ENCODE data around the gene ALLC.
A peak's percentile ranks its signal among the peaks of the same experiment; 100 is the strongest.
"Not testable (repeated sequence)": the region's sequence is repeated elsewhere in the genome, so short reads cannot be mapped to it uniquely, and the experiment has no call there.

ALLC gene

GRCh38 chr2:3657881-3658280 is at the start of gene ALLC:
ALLC (plus strand) TSS chr2:3658200; CDS start chr2:3671158, 12,958 bp downstream.
- DNase-seq (ENCODE audit: low read depth): no peak

- DNase-seq (ENCODE audit: low read depth): no peak
These were observed 49.4 kb upstream of the ALLC start for GRCh38 chr2:3608373-3609278.

DNA sequence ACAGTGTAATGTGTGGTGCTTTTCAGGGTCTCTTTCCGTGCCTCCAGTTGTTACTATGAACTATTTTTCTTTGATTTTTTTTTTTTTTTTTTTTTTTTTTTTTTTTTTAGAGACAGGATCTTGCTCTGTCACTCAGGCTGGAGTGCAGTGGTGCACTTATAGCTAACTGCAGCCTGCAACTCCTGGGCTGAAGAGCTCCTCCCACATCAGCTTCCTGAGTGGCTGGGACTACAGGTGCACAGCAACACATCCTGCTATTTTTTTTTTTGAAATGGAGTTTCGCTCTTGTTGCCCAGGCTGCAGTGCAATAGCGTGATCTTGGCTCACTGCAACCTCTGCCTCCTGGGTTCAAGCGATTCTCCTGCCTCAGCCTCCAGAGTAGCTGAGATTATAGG is 48.7 kb upstream of the ALLC start:
- not testable (repeated sequence) for DNase-seq (ENCODE audit: low read depth)

- DNase-seq (ENCODE audit: low read depth): no peak
These were observed 47.6 kb upstream of the ALLC start for GRCh38 chr2:3610415-3610814.

DNA sequence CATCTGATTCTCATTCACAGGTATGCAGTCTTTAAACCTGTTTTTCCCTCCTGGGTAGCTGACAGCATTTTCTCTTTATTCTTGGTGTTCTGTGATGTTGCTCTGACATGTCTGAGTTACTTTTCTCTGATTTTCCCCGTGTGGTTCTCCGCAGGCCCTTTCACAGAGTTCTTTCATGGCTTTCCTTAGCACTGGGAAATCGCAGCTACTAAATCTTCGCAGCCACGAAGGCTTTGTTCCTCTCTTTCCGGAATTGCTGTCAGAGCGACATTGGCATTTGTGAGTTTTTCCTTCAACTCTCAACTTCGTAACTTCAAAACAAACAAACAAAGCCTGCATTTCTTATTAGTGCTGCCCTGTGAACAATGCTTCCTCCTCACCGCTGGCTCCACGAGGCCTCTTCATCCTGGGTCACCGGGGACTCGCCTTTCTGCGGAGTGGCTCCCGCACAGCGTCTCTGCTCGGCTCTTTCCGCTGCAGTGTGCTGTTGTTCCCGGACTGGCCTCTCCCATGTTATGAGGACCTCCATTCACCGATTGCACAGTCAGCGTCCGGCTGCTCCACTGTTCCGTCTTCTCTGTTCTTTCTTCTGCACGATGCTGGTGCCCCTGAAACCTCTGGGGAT is 47.0 kb upstream of the ALLC start:
- DNase-seq (ENCODE audit: low read depth): no peak

DNA sequence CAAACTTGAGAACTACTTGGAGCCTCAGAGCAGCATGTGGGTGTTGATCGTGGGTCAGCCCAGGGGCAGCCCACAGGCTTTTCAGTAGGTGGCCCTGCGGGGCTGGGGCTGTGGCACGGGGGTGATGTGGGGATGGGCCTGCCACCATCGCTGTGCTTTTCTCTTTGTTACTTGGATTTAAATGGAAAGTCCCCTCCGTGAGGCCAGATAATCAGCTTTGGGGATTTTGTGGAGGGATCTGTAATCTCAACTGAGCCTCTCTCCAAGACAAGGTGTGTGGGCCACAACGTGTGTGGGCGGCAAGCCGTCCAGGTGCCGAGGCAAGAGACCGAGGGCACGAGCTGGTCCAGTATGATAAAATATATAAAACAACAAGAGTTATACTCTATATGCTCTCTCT is 46.4 kb upstream of the ALLC start:
- DNase-seq (ENCODE audit: low read depth): no peak

DNA sequence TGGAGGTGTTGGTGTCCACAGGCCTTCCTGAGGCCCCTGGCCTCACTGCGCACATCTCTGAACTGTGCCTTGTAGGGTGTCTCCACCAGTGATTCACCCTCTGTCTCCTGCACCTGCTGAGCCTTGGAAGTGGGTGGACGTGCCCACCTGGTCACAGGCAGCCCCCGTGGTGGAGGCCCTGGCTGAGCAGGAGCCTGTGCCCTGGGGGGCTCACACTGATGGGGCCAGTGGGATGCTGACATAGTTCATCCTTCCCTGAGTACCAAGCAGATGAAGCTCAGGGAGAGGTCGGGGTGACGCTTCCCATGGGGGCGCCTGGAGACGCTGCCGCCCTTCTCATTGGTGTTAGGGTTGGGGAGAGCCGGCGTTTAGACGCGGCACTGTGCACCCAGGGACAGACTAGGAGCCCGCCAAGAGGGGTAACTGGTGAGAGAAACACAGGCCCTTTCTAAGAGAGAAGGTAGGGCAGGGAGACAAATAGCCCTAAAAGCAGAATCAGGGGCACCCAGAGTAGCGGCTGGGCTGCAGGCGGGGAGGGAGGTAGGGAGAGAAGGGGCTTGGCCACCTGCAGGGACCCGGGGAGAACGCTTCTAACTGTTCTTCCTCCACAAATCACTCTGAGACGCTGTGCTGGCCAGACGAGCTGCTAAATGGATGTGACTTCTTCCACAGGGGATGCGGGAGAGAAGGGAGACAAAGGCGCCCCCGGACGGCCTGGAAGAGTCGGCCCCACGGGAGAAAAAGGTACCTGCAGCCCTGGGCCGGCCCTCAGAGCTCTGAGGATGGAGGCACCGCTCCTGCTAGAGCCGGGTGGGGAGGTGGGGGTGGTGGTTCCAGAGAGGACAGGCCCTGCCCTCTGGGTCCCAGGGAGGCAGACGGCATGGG is 45.1 kb upstream of the ALLC start:
- no peak for DNase-seq (ENCODE audit: low read depth)

GRCh38 chr2:3613524-3613905 is 44.5 kb upstream of the ALLC start:
- no peak for DNase-seq (ENCODE audit: low read depth)

DNA sequence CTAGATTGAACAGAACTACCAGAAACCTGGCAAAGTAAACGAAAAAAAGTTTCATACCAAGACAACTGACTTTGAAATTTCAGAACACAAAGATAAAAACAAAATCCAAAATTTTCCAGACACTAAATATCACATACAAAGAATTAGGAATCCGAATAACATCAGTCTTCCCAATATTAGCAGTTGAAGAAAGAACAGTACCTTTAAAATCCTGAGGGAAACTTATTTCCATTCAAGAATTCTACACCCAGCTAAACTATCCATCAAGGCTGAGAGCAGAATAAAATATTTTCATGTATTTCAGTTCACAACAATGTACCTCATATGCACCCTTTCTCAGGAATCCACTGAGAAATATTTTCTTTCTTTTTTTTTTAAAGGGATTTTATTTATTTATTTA is 43.3 kb upstream of the ALLC start:
- not testable (repeated sequence) for DNase-seq (ENCODE audit: low read depth)

- not testable (repeated sequence) for DNase-seq (ENCODE audit: low read depth)
These were observed 42.3 kb upstream of the ALLC start for GRCh38 chr2:3615541-3616200.

DNA sequence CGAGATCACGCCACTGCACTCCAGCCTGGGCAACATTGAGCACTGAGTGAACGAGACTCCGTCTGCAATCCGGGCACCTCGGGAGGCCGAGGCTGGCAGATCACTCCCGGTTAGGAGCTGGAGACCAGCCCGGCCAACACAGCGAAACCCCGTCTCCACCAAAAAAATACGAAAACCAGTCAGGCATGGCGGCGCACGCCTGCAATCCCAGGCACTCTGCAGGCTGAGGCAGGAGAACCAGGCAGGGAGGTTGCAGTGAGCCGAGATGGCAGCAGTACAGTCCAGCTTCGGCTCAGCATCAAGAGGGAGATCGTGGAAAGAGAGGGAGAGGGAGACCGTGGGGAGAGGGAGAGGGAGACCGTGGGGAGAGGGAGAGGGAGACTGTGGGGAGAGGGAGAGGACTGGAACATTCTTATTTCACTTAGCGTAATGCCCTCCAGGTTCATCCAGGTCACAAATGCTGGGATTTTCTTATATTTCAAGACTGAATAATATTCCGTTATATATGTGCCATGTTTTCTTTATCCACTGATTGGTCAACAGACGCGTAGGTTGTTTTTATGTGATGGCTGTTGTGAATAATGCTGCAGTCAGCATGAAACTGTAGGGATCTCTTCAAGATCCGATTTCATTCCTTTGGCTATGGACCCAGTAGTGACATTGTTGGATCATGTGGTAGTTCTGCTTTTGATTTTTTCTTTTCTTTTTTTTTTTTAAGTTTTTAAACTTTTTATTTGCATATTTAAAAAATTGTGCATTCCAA is 41.4 kb upstream of the ALLC start:
- DNase-seq (ENCODE audit: low read depth): not testable (repeated sequence)

DNA sequence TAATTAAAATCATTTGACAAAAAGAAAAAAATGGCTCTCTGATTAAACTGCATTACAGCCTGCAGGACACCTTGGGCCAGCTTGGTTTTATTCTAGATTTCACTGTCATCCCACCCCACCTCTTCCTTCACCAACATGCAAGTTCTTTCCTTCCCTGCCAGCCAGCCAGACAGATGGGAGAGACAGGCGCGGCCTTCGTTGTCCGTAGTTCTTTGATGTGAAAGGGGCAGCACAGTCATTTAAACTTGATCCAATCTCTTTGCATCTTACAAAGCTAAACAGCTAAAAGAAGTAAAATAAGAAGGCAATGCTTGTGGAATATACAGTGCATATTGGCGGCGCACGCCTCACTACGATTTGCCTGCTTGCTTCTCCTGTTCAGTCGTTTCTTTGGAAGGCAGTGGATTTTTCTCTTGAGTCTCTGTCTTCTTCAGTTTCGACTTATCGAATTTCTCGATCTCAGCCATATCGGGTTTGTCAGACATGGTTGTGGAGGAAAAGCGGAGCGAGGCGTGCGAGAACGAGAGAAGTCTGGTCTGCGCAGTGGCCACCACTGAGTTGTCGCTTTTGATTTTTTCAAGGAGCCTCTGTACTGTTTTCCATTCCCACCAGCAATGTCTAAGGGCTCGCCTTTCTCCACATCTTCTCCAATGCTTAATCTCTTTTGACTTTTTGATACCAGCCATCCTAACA is 40.7 kb upstream of the ALLC start:
- no peak for DNase-seq (ENCODE audit: low read depth)

GRCh38 chr2:3618367-3618766 is 39.6 kb upstream of the ALLC start:
- no peak for DNase-seq (ENCODE audit: low read depth)

DNA sequence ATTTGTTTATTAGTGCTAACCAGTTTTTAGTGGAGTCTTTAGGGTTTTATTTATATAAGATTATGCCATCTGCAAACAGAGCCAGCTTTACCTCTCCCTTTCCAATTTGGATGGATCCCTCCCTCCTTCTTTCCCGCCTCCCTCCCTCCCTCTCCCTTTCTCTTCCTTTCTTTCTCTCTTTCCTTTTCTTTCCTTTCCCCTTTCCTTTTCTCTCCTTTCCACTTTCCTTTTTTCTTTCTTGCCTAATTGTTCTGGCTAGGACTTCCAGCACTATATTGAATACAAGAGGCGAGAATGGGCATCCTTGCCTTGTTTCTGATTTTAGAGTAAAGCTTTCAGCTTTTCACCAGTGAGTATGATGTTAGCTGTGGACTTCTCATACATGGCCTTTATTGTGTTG is 39.0 kb upstream of the ALLC start:
- no peak for DNase-seq (ENCODE audit: low read depth)

- not testable (repeated sequence) for DNase-seq (ENCODE audit: low read depth)
These were observed 38.3 kb upstream of the ALLC start for GRCh38 chr2:3619661-3620060.

DNA sequence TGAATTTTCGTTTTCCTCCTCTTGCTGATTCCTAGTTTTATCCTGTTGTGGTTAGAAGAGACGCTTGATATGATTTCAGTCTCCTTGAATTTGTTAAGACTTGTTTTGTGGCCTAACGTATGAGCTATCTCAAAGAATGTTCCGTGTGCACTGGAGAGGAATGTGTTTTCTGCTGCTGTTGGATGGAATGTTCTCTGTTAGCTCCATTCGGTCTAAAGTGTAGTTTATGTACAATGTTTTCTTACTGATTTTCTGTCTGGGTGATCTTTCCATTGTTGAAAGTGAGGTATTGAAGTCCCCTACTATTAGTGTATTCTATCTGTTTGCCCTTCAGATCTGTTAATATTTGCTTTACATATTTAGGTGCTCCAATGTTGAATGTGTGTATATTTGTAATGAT is 37.2 kb upstream of the ALLC start:
- peak; percentile 81 for DNase-seq (ENCODE audit: low read depth)

GRCh38 chr2:3622967-3623366 is 35.0 kb upstream of the ALLC start:
- no peak for DNase-seq (ENCODE audit: low read depth)

DNA sequence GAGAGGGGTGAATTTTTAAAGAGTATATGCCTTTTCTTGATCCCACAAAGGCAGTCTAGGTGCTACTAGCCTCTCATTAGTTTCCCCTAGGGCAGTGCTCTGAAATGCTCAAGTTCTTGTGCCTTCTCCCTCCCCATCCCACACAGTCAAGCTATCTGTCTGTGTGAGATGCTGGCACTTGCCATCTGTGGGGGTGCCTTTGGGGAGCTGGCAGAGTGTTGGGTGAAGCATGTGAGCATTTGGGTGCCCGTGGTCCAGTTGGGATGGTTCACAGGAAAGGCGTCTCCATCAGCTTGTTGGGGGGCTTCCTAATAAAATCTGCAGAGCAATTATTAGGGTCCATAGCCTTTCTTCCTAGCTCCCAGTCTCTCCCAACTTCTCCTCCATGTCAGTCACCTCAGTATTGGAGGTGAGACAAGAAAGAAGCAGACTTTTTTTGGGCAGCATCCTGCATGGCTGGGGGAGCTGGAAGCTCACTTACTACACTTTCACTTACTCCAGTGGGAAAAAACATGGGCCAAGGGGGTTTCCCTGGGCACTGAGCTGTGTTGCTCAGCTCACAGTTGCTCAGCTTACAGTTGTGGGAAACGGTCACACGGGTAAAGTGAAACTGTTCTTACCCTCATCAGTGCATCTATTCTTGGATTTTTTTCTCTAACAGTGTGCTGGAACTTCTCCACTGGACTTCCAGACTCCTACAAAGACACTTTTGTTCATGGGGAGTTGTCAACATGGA is 33.8 kb upstream of the ALLC start:
- DNase-seq (ENCODE audit: low read depth): no peak

GRCh38 chr2:3625186-3625585 is 32.8 kb upstream of the ALLC start:
- DNase-seq (ENCODE audit: low read depth): no peak

Data from iris pigment epithelial cell (primary cell).